ENCODE measurements around the gene RAMACL. TPM values are rescaled to one million over a fixed set of nuclear protein-coding genes. Genes with fewer than 3 reads are reported as not detected.

Gene RAMACL
- polyA plus RNA-seq, 1 donor from 2014 or later: 1.9 TPM

- peak overlapping the region; percentile 76 for H3K27ac ChIP-seq (ENCODE audit: low read length)
- TF ChIP-seq EP300 (conservative IDR thresholded peaks at IDR 0.05; ENCODE audit: poor library complexity, severe bottlenecking) (no peak), RAD21 (conservative IDR thresholded peaks at IDR 0.05) (no peak), CTCF (IDR thresholded peaks at IDR 0.05; ENCODE audit: poor library complexity, severe bottlenecking) (no peak), SMC3 (conservative IDR thresholded peaks at IDR 0.05; ENCODE audit: poor library complexity) (no peak)
Measured at GRCh38 chr6:166625356-166625755, 38.9 kb upstream of the RAMACL start.

GRCh38 chr6:166624275-166624674 lies 37.8 kb upstream of the RAMACL start:
- TF ChIP-seq MXI1 (conservative IDR thresholded peaks at IDR 0.05; ENCODE audit: poor library complexity, severe bottlenecking) (no peak), EZH2 (IDR thresholded peaks at IDR 0.05; ENCODE audit: borderline replicate concordance, insufficient read depth, low read length, poor library complexity, severe bottlenecking) (no peak), TAF1 (IDR thresholded peaks at IDR 0.05; ENCODE audit: low read depth) (no peak), SMC3 (conservative IDR thresholded peaks at IDR 0.05; ENCODE audit: poor library complexity) (no peak), POLR2AphosphoS5 (IDR thresholded peaks at IDR 0.05) (no peak), REST (IDR thresholded peaks at IDR 0.05; ENCODE audit: borderline replicate concordance) (no peak), EP300 (conservative IDR thresholded peaks at IDR 0.05; ENCODE audit: poor library complexity, severe bottlenecking) (no peak)
- no peaks in the 10 kb centered on the region for H3K36me3 ChIP-seq (ENCODE audit: insufficient read depth, low read length)
- no peaks in the 10 kb centered on the region for H3F3A ChIP-seq (ENCODE audit: insufficient read depth, low read length, poor library complexity, severe bottlenecking)
- H3K4me2 ChIP-seq (ENCODE audit: low read length): no peak overlapping the region
- H3K27me3 ChIP-seq (ENCODE audit: insufficient read depth, low read depth, low read length): no peaks in the 10 kb centered on the region
- H3K27ac ChIP-seq (ENCODE audit: low read length): no peak overlapping the region
- peak overlapping the region; percentile 94 for H3K4me3 ChIP-seq (ENCODE audit: low read length)
- H3K9ac ChIP-seq (ENCODE audit: low read length): no peak overlapping the region
- H3K9me2 ChIP-seq (ENCODE audit: insufficient read depth, low read length): no peaks in the 10 kb centered on the region
- peaks cover 56% of the 10 kb centered on the region for H3K79me2 ChIP-seq (replicated peaks; ENCODE audit: insufficient read depth, low read length)
- H3K9me3 ChIP-seq (ENCODE audit: low read length): no peaks in the 10 kb centered on the region
- H4K20me1 ChIP-seq (ENCODE audit: insufficient read depth): no peaks in the 10 kb centered on the region
- H2AFZ ChIP-seq (ENCODE audit: low read depth, low read length): no peak overlapping the region

More at GRCh38 chr6:166625356-166625755, 38.9 kb upstream of the RAMACL start:
- Histone ChIP-seq H3K9ac (ENCODE audit: low read length) (peak overlapping the region; percentile 77), H3K4me3 (ENCODE audit: low read length) (peak overlapping the region; percentile 94), H3K9me3 (ENCODE audit: low read length) (no peaks in the 10 kb centered on the region), H3K4me2 (ENCODE audit: low read length) (peak overlapping the region; percentile 66), H3F3A (ENCODE audit: insufficient read depth, low read length, poor library complexity, severe bottlenecking) (no peaks in the 10 kb centered on the region), H3K27me3 (ENCODE audit: insufficient read depth, low read depth, low read length) (no peaks in the 10 kb centered on the region), H3K79me2 (replicated peaks; ENCODE audit: insufficient read depth, low read length) (peaks cover 46% of the 10 kb centered on the region), H3K9me2 (ENCODE audit: insufficient read depth, low read length) (no peaks in the 10 kb centered on the region), H4K20me1 (ENCODE audit: insufficient read depth) (no peaks in the 10 kb centered on the region), H2AFZ (ENCODE audit: low read depth, low read length) (no peak overlapping the region), H3K36me3 (ENCODE audit: insufficient read depth, low read length) (no peaks in the 10 kb centered on the region)

GRCh38 chr6:166623318-166623717 lies 36.8 kb upstream of the RAMACL start:
- Histone ChIP-seq H3K9me2 (ENCODE audit: insufficient read depth, low read length) (no peaks in the 10 kb centered on the region), H4K20me1 (ENCODE audit: insufficient read depth) (no peaks in the 10 kb centered on the region), H3K9ac (ENCODE audit: low read length) (no peak overlapping the region), H3K27ac (ENCODE audit: low read length) (no peak overlapping the region), H2AFZ (ENCODE audit: low read depth, low read length) (no peak overlapping the region), H3K36me3 (ENCODE audit: insufficient read depth, low read length) (peaks cover 5% of the 10 kb centered on the region), H3K4me3 (ENCODE audit: low read length) (no peak overlapping the region), H3F3A (ENCODE audit: insufficient read depth, low read length, poor library complexity, severe bottlenecking) (no peaks in the 10 kb centered on the region), H3K4me2 (ENCODE audit: low read length) (no peak overlapping the region), H3K79me2 (replicated peaks; ENCODE audit: insufficient read depth, low read length) (peaks cover 64% of the 10 kb centered on the region), H3K27me3 (ENCODE audit: insufficient read depth, low read depth, low read length) (no peaks in the 10 kb centered on the region), H3K9me3 (ENCODE audit: low read length) (no peaks in the 10 kb centered on the region)
- no peak for TF ChIP-seq CTCF (IDR thresholded peaks at IDR 0.05; ENCODE audit: poor library complexity, severe bottlenecking)
- no peak for TF ChIP-seq SMC3 (conservative IDR thresholded peaks at IDR 0.05; ENCODE audit: poor library complexity)
- TF ChIP-seq RAD21 (conservative IDR thresholded peaks at IDR 0.05): no peak
- no peak for TF ChIP-seq EP300 (conservative IDR thresholded peaks at IDR 0.05; ENCODE audit: poor library complexity, severe bottlenecking)
- TF ChIP-seq REST (IDR thresholded peaks at IDR 0.05; ENCODE audit: borderline replicate concordance): no peak
- TF ChIP-seq POLR2AphosphoS5 (IDR thresholded peaks at IDR 0.05): no peak
- TF ChIP-seq TAF1 (IDR thresholded peaks at IDR 0.05; ENCODE audit: low read depth): no peak
- TF ChIP-seq EZH2 (IDR thresholded peaks at IDR 0.05; ENCODE audit: borderline replicate concordance, insufficient read depth, low read length, poor library complexity, severe bottlenecking): no peak
